SK-N-DZ (cell line): ENCODE measurements around the gene MLLT6.
"Not testable (repeated sequence)": the region's sequence is repeated elsewhere in the genome, so short reads cannot be mapped to it uniquely, and the experiment has no call there.

Source experiments
- DNase-seq: peaks from one replicate; pipeline ENCODE4 v3.0.0-alpha.2; 2015; ENCODE audit warnings: low spot score

MLLT6 gene

GRCh38 chr17:38726145-38726544 is 21.1 kb downstream of the MLLT6 start:
- DNase-seq: not testable (repeated sequence)

DNA sequence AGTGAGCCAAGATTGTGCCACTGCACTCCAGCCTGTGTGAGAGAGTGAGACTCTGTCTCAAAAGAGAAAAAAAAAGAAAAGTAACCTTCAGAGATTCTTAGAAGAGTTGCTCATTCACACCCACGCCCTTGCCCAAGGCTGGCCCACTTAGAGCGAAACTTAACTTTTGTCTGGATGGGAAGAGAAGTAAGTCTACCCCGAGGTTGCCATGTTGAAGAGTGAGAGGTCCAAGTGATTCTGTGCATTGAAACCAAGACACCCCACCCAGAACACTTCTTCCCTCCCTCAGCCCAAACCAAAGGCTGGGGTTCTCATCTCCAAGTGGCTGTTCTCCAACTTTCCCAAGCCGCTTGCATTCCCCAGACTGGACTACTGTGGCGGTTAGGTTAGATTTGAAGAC is 22.7 kb downstream of the MLLT6 start:
- no peak for DNase-seq

- DNase-seq: no peak
Measured at GRCh38 chr17:38728290-38728831, 23.3 kb downstream of the MLLT6 start.

- DNase-seq: no peak
Measured at GRCh38 chr17:38729368-38729885, 24.4 kb downstream of the MLLT6 start.

GRCh38 chr17:38729886-38730525 is 24.9 kb downstream of the MLLT6 start, which contains the start of gene CISD3:
TSS of gene CISD3 (plus strand) at chr17:38730341. CDS start at chr17:38730359, 18 bp downstream.
- peak; percentile 81 for DNase-seq

GRCh38 chr17:38730526-38731379 is 25.7 kb downstream of the MLLT6 start:
- peak; percentile 56 for DNase-seq

GRCh38 chr17:38731526-38732294 is 26.6 kb downstream of the MLLT6 start:
- DNase-seq: no peak

- DNase-seq: no peak
Measured at GRCh38 chr17:38732376-38733281, 27.6 kb downstream of the MLLT6 start.

- no peak for DNase-seq
Measured at GRCh38 chr17:38733282-38733981, 28.4 kb downstream of the MLLT6 start.

DNA sequence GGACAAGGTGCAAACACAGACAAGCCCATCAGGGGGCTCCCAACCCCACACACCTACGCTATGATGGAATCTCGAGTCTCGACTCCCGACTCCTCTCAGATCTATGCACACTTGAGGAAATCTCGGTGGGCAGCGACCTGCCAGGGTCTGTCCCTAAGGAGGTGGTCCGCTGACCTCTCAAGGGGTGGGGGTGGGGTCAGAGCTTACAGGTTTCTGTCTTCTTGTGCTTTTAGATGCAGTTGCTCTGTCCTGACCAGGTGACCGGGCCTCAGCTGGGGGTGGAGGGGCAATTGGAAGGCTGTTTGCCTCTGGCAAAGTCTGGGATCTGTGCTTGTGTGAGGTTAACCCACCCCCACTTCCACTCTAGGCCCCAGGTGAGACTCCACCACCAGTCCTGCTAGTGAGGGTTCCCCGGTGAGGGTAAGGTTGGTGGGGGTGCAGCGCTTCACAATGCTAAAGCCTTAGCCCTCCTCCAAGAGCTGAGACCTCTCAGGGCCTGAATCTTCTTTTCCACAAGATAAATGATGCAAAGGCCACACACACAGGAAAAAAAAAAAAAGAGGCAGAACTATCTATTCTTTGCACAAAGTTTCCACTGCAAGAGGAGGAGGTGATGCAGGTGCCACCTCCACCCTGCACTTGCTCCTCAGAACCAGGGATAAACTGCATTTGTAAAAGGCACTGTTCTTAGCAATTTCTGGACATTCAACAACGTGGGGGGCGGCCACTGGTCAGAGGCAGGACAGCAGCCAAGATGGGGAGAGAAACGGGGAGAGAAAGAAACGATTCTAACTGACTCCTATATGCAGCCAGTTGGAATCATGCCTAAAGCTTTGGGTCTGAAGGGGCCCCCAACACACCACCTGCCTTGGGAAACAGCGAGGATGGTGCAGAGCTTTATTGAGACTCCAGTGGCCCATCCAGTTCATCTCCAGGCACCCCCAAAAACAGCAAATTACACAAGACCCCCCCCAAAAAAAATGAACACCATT is 29.2 kb downstream of the MLLT6 start:
- peak; percentile 55 for DNase-seq

DNA sequence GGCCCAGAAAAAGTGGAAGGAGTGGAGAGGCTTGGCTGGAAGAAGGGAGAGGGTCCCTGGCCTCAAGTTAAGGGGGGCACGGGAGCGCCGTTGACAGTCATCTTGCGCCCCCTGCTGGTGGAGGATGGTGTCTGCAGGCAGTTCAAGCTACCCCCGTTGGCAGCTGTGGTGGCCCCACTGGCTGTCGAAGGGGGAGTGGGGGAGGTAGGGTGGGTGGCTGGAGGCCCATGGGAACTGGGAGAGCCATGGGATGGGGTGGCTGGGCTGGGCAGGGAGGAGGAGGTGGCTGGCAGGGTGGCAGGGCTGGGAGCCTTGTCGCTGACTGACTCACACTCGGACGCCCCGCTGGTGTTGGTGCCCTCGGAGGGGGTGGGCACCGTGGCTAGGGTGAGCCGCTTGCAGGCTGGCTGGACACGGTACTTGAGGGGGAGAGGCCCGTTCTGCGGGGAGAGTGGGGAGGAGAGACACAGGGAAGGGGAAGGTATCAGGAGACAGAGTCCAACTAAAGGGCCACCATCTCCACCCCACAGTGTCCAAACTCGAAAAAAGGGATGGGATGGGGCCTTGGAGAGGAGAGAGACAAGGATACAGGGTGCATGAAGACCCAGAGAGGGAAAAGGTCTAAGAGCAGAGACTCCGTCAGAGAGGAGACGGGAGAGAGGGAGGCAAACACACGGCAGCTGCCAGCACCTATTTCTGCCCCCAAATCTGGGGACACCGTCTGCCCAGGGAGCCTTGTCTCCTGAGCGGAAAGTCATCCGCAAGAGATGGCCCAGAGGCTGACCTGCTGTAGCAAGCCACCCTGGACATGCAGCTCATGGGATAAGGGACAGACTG is 30.3 kb downstream of the MLLT6 start:
- peak; percentile 64 for DNase-seq

DNA sequence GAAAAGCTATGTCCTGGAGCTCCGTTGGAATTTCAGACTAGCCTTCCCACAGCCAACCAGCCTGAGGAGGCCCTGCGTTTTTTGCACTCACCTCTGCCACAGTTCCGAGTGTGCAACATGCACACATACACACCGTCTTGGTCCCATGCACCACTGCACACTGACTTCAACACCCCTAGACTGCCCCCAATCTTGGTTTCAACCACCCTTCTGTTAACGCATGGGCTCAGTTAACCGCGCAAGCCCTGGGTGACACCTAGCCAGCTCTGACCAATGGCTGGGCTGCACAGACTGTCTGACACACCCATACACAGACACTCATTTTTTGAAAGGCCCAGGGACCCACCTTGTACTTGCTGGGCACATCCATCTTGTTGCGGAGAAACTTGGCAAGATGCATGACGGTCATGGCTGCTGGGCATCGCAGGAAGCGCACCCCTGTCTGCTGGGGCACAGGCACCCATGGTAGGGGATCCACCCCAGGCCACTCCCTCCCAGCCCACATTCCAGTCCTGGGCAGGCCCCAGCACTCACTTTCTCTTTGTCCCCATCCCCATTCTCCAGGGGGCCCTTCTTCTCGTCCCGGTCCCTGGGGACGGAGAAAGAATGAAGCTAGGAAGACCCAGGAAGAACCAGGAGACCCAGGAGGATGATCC is 33.1 kb downstream of the MLLT6 start:
- DNase-seq: no peak

DNA sequence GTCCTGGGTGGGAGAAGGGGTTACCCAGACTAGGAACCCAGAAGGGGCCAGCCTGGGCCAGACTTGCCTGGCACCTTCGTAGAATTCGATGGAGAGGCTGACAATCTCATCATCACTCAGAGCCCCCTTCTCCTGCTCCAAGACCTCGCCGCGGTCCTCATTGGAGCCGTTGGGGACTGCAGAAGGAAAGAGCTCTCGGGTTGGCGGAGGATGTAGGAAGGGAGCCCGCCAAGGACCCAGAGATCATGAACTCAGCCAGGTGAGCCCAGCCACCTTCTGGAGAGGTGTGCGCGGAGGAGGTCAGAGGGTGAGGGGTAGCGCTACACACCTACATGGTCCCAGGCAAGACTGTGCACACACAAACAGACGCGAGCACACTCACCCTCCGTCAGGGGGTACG is 33.6 kb downstream of the MLLT6 start:
- DNase-seq: no peak

DNA sequence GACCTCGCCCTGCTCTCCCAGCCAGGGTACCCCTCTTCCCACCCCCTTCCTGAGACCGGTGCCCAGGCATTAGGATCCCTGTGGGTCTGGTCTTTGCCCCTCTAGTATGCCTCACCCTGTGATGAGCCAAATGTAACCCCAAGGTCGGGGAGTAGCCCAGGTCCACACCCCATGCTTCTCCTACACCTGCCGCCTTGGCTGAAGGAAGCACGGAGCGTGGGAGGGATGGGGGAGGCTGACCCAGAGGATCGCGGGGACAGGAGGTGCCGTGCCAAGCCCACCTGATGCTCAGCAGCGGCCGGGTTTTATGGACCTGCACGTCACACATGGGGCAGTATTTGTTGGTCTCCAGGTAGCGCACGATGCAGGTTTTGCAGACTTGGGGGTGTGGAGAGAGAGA is 34.2 kb downstream of the MLLT6 start:
- DNase-seq: no peak

- no peak for DNase-seq
Measured at GRCh38 chr17:38740044-38740443, 35.0 kb downstream of the MLLT6 start.

DNA sequence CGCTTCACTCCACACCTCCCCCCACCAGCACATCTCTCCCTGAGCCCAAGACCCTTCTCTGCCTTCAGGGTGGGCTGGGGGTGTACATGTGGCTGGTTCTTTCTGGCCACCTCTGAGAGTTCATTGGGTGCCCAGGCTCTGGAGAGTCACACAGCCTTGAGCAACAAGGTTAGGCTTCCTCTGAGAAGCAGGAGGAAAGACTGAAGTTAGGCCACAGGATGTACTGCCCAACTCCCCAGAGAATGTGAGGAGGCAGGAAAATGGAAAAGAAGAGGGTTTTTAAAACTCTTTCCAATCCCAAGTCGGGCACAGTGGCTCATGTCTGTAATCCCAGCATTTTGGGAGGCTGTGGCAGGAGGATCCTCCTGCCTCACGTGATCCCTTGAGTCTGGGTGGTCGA is 35.7 kb downstream of the MLLT6 start:
- no peak for DNase-seq

- DNase-seq: no peak
Measured at GRCh38 chr17:38741461-38741860, 36.4 kb downstream of the MLLT6 start.
